ENCODE results near the gene SENP1.

- no peak for TF ChIP-seq CTCF (conservative IDR thresholded peaks at IDR 0.05; ENCODE audit: low read depth, low read length)
- TF ChIP-seq EZH2 (IDR thresholded peaks at IDR 0.05; ENCODE audit: borderline replicate concordance, low read depth, low read length, poor library complexity, severe bottlenecking), result peak; percentile 68
Observed at GRCh38 chr12:48002773-48003218, 103.1 kb downstream of the SENP1 start.
